Measurements from ENCODE around the gene XAF1. TPM values are rescaled to one million over a fixed set of nuclear protein-coding genes. Genes with fewer than 3 reads are reported as not detected.

The XAF1 gene
- total RNA-seq (2022; extraction: Qiagen RNA extraction), result not detected in 5 replicates

GRCh38 chr17:6755731-6756184 is at the start of gene XAF1:
XAF1 (plus strand) TSS chr17:6756046; CDS start chr17:6756079, 33 bp downstream.

GRCh38 chr17:6713130-6713917 is 42.5 kb upstream of the XAF1 start, which contains the start of gene SLC13A5:
SLC13A5 (minus strand) TSS chr17:6713369; CDS start chr17:6713333, 36 bp downstream.

GRCh38 chr17:6775871-6776405 is 20.1 kb downstream of the XAF1 start, which contains the start of gene FBXO39:
FBXO39 (plus strand) TSS chr17:6776215; CDS start chr17:6779869, 3,654 bp downstream.

Other genes with a start within 250 kb of the XAF1 start
- gene PITPNM3, start 199.5 kb upstream of the XAF1 start, total RNA-seq (2022; extraction: Qiagen RNA extraction), result 1.7 to 2.8 TPM (median 2.1 TPM) in 5 replicates
- 19.5 to 22.4 TPM (median 20.3 TPM) in 5 replicates for gene KIAA0753, start 115.3 kb upstream of the XAF1 start, total RNA-seq (2022; extraction: Qiagen RNA extraction)
- gene TXNDC17, start 115.0 kb upstream of the XAF1 start, total RNA-seq (2022; extraction: Qiagen RNA extraction), result 410 to 467 TPM (median 430 TPM) in 5 replicates
- 18.2 to 34.0 TPM (median 30.4 TPM) in 5 replicates for gene MED31, start 104.4 kb upstream of the XAF1 start, total RNA-seq (2022; extraction: Qiagen RNA extraction)
- 1.8 to 3.3 TPM (median 2.8 TPM) in 5 replicates for gene C17orf100, start 104.3 kb upstream of the XAF1 start, total RNA-seq (2022; extraction: Qiagen RNA extraction)
- gene SLC13A5, start 42.7 kb upstream of the XAF1 start, total RNA-seq (2022; extraction: Qiagen RNA extraction), result 0.13 to 0.47 TPM (median 0.15 TPM) in 5 replicates
- not detected in 5 replicates for gene FBXO39, start 20.2 kb downstream of the XAF1 start, total RNA-seq (2022; extraction: Qiagen RNA extraction)
- gene TEKT1, start 75.7 kb downstream of the XAF1 start, total RNA-seq (2022; extraction: Qiagen RNA extraction), result 0.03 to 0.27 TPM (median 0.16 TPM) in 5 replicates
- gene ALOX12, start 240.0 kb downstream of the XAF1 start, total RNA-seq (2022; extraction: Qiagen RNA extraction), result not detected in 5 replicates